Trophoblast cell (in vitro differentiated cells and primary cell): ENCODE data around the gene PCGF5.

Source experiments
- DNase-seq, 2 donors: peaks; one replicate each; pipeline ENCODE4 v3.0.0-alpha.2; 2016
- H2AFZ ChIP-seq: 2 replicates; pipeline ENCODE4 v1.6.1; 2013; ENCODE audit warnings: low read length, moderate library complexity, mild to moderate bottlenecking; ENCODE audit not compliant: insufficient read depth, poor library complexity
- H2AK5ac ChIP-seq: 2 replicates; pipeline ENCODE4 v1.6.1; 2013; ENCODE audit warnings: mild to moderate bottlenecking, low read length
- H2BK120ac ChIP-seq: 2 replicates; pipeline ENCODE4 v1.6.1; 2013; ENCODE audit warnings: low read length, mild to moderate bottlenecking, moderate library complexity; ENCODE audit not compliant: insufficient read depth, poor library complexity
- H2BK12ac ChIP-seq: 2 replicates; pipeline ENCODE4 v1.6.1; 2013; ENCODE audit warnings: mild to moderate bottlenecking, low read length, moderate library complexity
- H2BK5ac ChIP-seq: 2 replicates; pipeline ENCODE4 v1.6.1; 2013; ENCODE audit warnings: low read length, low read depth, moderate library complexity, mild to moderate bottlenecking; ENCODE audit not compliant: poor library complexity
- H3K14ac ChIP-seq: 2 replicates; pipeline ENCODE4 v1.6.1; 2013; ENCODE audit warnings: mild to moderate bottlenecking, low read length
- H3K18ac ChIP-seq: 2 replicates; pipeline ENCODE4 v1.6.1; 2013; ENCODE audit warnings: mild to moderate bottlenecking, low read length
- H3K23ac ChIP-seq: 2 replicates; pipeline ENCODE4 v1.6.1; 2013; ENCODE audit warnings: low read length
- H3K27ac ChIP-seq: 2 replicates; pipeline ENCODE4 v1.5.1; 2013; ENCODE audit warnings: low read depth, mild to moderate bottlenecking, inconsistent platforms, low read length, moderate library complexity
- H3K27me3 ChIP-seq: 2 replicates; pipeline ENCODE4 v1.6.1; 2013; ENCODE audit warnings: inconsistent platforms, mild to moderate bottlenecking, low read length, moderate library complexity; ENCODE audit not compliant: insufficient read depth
- H3K36me3 ChIP-seq, 2 experiments: 1 replicate in 1 of 2; 2 replicates in 1 of 2; pipeline ENCODE4 v1.6.1; 2013; ENCODE audit warnings: low read length in 2 of 2, mild to moderate bottlenecking in 2 of 2, moderate library complexity in 1 of 2; ENCODE audit not compliant: insufficient read depth in 2 of 2, control insufficient read depth in 1 of 2
- H3K4ac ChIP-seq: 2 replicates; pipeline ENCODE4 v1.6.1; 2013; ENCODE audit warnings: low read depth, mild to moderate bottlenecking, low read length, moderate library complexity
- H3K4me1 ChIP-seq, 2 experiments: 1 replicate in 1 of 2; 2 replicates in 1 of 2; pipeline ENCODE4 v1.6.1; 2013; ENCODE audit warnings: low read length in 2 of 2, mild to moderate bottlenecking in 2 of 2, moderate library complexity in 1 of 2; ENCODE audit not compliant: insufficient read depth in 2 of 2, control insufficient read depth in 1 of 2
- H3K4me2 ChIP-seq: 2 replicates; pipeline ENCODE4 v1.6.1; 2013; ENCODE audit warnings: inconsistent platforms, mild to moderate bottlenecking, low read length, moderate library complexity
- H3K4me3 ChIP-seq: 2 replicates; pipeline ENCODE4 v1.5.1; 2013; ENCODE audit warnings: mild to moderate bottlenecking, low read depth, low read length, inconsistent platforms
- H3K79me1 ChIP-seq: one replicate; pipeline ENCODE4 v1.6.1; 2013; ENCODE audit warnings: low read length
- H3K79me2 ChIP-seq: 2 replicates; pipeline ENCODE4 v1.6.1; 2013; ENCODE audit warnings: low read length, mild to moderate bottlenecking; ENCODE audit not compliant: control insufficient read depth, insufficient read depth, poor library complexity
- H3K9ac ChIP-seq: 2 replicates; pipeline ENCODE4 v1.6.1; 2013; ENCODE audit warnings: mild to moderate bottlenecking, low read length
- H3K9me3 ChIP-seq: 2 replicates; pipeline ENCODE4 v1.6.1; 2013; ENCODE audit warnings: low read depth, mild to moderate bottlenecking, control low read depth, inconsistent platforms, low read length; ENCODE audit not compliant: insufficient read depth
- H4K12ac ChIP-seq: 2 replicates; pipeline ENCODE4 v1.6.1; 2013; ENCODE audit warnings: low read depth, mild to moderate bottlenecking, low read length, moderate library complexity
- H4K8ac ChIP-seq: 2 replicates; pipeline ENCODE4 v1.6.1; 2013; ENCODE audit warnings: low read depth, mild to moderate bottlenecking, low read length, moderate library complexity
- H4K91ac ChIP-seq: one replicate; pipeline ENCODE4 v1.6.1; 2013; ENCODE audit warnings: low read depth, mild to moderate bottlenecking, low read length, moderate library complexity
- WGBS: extraction: QIAGEN DNeasy Blood & Tissue Kit; methylation state at CpG from one replicate; pipeline ENCODE4 v1.1.7; 2013; ENCODE audit warnings: missing lambda C conversion rate; ENCODE audit not compliant: insufficient read length, insufficient coverage; ENCODE audit errors: extremely low coverage; 5-methylcytosine and 5-hydroxymethylcytosine counted together

Gene PCGF5

GRCh38 chr10:91289305-91289704 lies 68.8 kb downstream of the PCGF5 start:
- no peak overlapping the region for H3K4ac ChIP-seq
- no peak overlapping the region for H4K12ac ChIP-seq
- H2BK120ac ChIP-seq = no peak overlapping the region
- H3K14ac ChIP-seq = no peak overlapping the region
- H2AFZ ChIP-seq = no peak overlapping the region
- no peaks in the 10 kb centered on the region for H3K79me2 ChIP-seq
- WGBS = no CpG with 5 or more reads among the region's 1 CpG
- no peak overlapping the region for H3K23ac ChIP-seq
- H3K9ac ChIP-seq = no peak overlapping the region
- H3K9me3 ChIP-seq = no peaks in the 10 kb centered on the region
- DNase-seq = no peak
- no peak overlapping the region for H3K27ac ChIP-seq
- no peaks in the 10 kb centered on the region for H3K36me3 ChIP-seq
- H4K8ac ChIP-seq = no peak overlapping the region
- H3K27me3 ChIP-seq = no peaks in the 10 kb centered on the region
- no peak overlapping the region for H2AK5ac ChIP-seq
- H3K4me1 ChIP-seq = no peaks in the 10 kb centered on the region
- no peak overlapping the region for H2BK5ac ChIP-seq
- H3K79me1 ChIP-seq = no peaks in the 10 kb centered on the region
- no peak overlapping the region for H3K4me3 ChIP-seq
- H3K18ac ChIP-seq = no peak overlapping the region
- H4K91ac ChIP-seq = no peak overlapping the region
- no peak overlapping the region for H3K4me2 ChIP-seq
- no peak overlapping the region for H2BK12ac ChIP-seq

- Histone ChIP-seq H4K91ac (no peak overlapping the region), H3K18ac (no peak overlapping the region), H3K14ac (no peak overlapping the region), H3K36me3 (no peaks in the 10 kb centered on the region), H2AK5ac (no peak overlapping the region), H3K9me3 (no peaks in the 10 kb centered on the region), H3K4ac (no peak overlapping the region), H3K79me2 (no peaks in the 10 kb centered on the region), H4K12ac (no peak overlapping the region), H3K79me1 (no peaks in the 10 kb centered on the region), H3K4me3 (no peak overlapping the region), H2BK12ac (no peak overlapping the region), H3K27ac (no peak overlapping the region), H3K4me2 (no peak overlapping the region), H4K8ac (no peak overlapping the region), H3K4me1 (no peaks in the 10 kb centered on the region), H2BK5ac (no peak overlapping the region), H3K23ac (no peak overlapping the region), H3K27me3 (no peaks in the 10 kb centered on the region), H3K9ac (no peak overlapping the region), H2BK120ac (no peak overlapping the region), H2AFZ (no peak overlapping the region)
- WGBS = no CpG with 5 or more reads among the region's 5 CpGs
- no peak for DNase-seq
Measured at GRCh38 chr10:91290607-91291006, 70.1 kb downstream of the PCGF5 start.

- Histone ChIP-seq H4K12ac (no peak overlapping the region), H3K9ac (no peak overlapping the region), H2BK12ac (no peak overlapping the region), H3K9me3 (no peaks in the 10 kb centered on the region), H4K91ac (no peak overlapping the region), H3K27me3 (no peaks in the 10 kb centered on the region), H3K4ac (no peak overlapping the region), H2AK5ac (no peak overlapping the region), H3K18ac (no peak overlapping the region), H3K36me3 (no peaks in the 10 kb centered on the region), H3K14ac (no peak overlapping the region), H3K4me3 (no peak overlapping the region), H3K79me2 (no peaks in the 10 kb centered on the region), H3K23ac (no peak overlapping the region), H2BK120ac (no peak overlapping the region), H3K4me1 (no peaks in the 10 kb centered on the region), H3K4me2 (no peak overlapping the region), H3K79me1 (no peaks in the 10 kb centered on the region), H2BK5ac (no peak overlapping the region), H3K27ac (no peak overlapping the region), H2AFZ (no peak overlapping the region), H4K8ac (no peak overlapping the region)
- DNase-seq = no peak
- no CpG with 5 or more reads among the region's 3 CpGs for WGBS
Measured at GRCh38 chr10:91294134-91294906, 73.9 kb downstream of the PCGF5 start.

GRCh38 chr10:91295346-91295745 lies 74.9 kb downstream of the PCGF5 start:
- no peak overlapping the region for H4K91ac ChIP-seq
- H4K12ac ChIP-seq = no peak overlapping the region
- no peak overlapping the region for H3K9ac ChIP-seq
- H3K79me1 ChIP-seq = no peaks in the 10 kb centered on the region
- no peak overlapping the region for H4K8ac ChIP-seq
- no peaks in the 10 kb centered on the region for H3K79me2 ChIP-seq
- no peak overlapping the region for H2BK5ac ChIP-seq
- H2BK12ac ChIP-seq = no peak overlapping the region
- H3K4me2 ChIP-seq = no peak overlapping the region
- H2AK5ac ChIP-seq = no peak overlapping the region
- H3K23ac ChIP-seq = no peak overlapping the region
- no peak overlapping the region for H3K4me3 ChIP-seq
- H3K4ac ChIP-seq = no peak overlapping the region
- no peak overlapping the region for H3K14ac ChIP-seq
- H3K27ac ChIP-seq = no peak overlapping the region
- H3K9me3 ChIP-seq = no peaks in the 10 kb centered on the region
- no peaks in the 10 kb centered on the region for H3K27me3 ChIP-seq
- H3K4me1 ChIP-seq = no peaks in the 10 kb centered on the region
- no peak overlapping the region for H2AFZ ChIP-seq
- H2BK120ac ChIP-seq = no peak overlapping the region
- no peaks in the 10 kb centered on the region for H3K36me3 ChIP-seq
- no CpG with 5 or more reads among the region's 6 CpGs for WGBS
- H3K18ac ChIP-seq = no peak overlapping the region
- no peak for DNase-seq
